ENCODE measurements around the gene TSNAXIP1.

The TSNAXIP1 gene

DNA sequence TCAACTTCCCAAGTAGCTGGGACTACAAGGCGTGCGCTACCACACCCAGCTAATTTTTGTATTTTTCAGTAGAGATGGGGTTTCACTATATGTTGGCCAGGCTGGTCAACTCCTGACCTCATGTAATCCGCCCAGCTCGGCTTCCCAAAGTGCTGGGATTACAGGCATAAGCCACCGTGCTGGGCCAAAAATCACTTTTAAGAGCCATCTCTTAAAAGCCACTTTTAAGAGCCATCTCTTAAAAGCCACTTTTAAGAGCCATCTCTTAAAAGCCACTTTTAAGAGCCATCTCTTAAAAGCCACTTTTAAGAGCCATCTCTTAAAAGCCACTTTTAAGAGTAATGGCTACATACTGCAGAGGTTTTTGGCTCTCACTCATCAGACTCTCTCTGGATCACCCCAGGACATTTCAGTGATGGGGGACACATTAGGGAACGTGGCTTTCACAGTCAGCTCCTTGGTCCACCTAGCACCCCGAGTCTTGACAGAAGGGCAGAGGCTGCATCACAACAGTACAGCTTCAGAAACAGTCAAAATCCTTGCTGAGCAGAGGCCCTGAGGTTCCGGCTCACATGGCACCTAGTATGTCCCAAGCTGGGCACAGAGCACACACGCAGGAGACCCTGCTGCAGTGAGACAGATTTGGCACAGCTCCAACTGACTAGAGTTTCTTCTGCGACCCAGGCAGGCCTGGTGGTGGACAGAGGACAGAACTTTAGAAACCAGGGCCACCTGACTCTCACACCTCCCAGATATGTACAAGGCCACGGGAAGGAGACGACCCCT is 23.9 kb upstream of the TSNAXIP1 start:
- no peak for DNase-seq (ENCODE audit: low read depth)

DNA sequence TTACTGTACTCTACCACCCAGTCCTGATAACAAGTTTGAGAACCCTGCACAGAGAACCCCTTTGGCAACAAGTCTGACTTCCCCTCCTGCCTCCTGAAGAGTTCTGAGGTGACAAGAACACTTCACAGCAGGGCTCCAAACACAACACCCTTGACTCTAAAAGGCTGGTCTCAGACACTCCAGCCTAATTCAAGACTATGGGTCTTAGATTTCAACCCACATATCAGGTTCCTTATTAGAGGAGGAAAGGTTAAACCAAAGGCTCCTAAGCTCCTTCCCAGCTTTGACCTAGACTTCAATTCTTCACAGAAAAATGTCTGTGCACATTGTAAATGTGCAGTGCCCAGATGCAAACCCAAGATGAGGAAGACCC is 23.4 kb upstream of the TSNAXIP1 start:
- DNase-seq (ENCODE audit: low read depth), result no peak

DNA sequence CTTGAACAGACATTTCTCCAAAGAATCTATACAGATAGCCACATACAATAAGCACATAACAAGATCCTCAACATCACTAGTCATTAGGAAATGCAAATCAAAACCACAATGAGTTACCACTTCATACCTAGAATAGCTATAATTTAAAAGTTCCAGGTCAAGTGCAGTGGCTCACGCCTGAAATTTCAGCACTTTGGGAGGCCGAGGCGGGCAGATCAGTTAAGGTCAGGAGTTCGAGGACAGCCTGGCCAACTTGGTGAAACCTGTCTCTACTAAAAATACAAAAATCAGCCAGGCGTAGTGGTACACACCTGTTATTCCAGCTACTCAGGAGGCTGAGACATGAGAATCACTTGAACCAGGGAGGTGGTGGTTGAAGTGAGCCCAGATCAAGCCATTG is 20.2 kb upstream of the TSNAXIP1 start:
- no peak for DNase-seq (ENCODE audit: low read depth)

DNA sequence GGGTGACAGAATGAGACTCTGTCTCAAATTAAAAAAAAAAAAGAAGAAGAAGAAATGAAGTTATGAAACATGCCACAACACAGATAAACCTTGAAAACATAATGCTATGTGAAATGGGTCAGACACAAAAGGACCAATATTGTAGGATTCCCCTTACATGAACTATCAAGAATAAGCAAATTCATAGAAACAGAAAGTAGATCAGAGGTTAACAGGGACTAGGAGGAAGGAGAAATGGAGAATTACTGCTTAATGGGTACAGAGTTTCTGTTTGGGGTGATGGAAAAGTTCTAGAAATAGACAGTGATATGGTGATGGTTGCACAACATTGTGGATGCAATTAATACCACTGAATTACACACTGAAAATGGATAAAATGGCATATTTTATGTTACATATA is 16.6 kb upstream of the TSNAXIP1 start:
- no peak for DNase-seq (ENCODE audit: low read depth)

DNA sequence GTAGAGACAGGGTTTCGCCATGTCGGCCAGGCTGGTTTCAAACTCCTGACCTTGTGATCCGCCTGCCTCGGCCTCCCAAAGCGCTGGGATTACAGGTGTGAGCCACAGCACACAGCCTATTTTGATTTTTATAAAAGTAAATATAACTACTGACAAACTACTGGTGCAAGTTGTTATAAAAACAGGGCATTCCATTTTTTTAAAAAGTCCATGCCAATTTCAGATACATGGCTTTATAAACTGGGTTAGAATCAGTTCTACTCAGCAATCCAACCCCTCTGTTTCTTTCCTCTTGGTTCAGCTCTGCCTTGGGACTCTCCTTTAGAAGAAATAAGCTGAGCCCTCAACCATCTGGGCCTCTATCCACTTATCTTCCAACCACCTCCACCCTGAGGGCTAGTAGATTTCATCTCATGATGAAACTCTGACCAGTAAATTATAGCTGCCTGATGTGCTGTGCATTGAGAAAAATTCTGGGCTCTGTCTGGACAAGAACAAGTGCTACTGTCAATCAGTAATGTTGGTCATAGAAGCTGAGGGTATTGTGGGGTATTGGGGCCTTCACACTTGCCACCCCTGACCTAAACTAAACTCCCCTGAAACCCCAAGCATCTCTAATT is 10.5 kb upstream of the TSNAXIP1 start:
- no peak for DNase-seq (ENCODE audit: low read depth)

DNA sequence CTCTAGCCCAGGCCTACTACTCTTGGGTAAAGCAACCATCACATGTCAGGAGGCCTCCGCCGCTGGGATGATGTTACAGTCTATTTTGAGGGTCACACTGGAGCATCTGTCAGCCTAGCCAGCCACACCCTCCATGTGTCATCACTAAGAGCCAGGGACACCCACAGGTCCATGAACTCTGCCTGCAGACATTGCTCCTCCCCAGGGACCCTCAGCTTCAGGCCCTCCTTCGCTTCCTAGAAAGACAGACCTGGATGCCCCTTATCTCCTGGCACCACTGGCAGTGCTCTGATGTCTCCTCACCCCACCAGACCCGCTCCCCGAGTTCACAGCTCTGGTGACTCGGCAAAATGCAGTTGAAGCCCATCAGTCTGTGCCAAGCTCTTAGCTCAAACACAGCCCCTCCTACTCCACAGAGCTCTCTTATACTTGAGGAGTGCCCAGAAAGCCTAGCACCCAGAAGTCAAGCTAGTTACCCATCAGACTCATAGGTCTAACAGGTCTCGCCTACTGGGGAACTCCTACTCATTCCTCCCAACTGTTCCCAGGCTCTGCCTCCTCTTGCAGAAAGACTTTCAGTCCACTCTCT is 6.3 kb upstream of the TSNAXIP1 start:
- no peak for DNase-seq (ENCODE audit: low read depth)

DNA sequence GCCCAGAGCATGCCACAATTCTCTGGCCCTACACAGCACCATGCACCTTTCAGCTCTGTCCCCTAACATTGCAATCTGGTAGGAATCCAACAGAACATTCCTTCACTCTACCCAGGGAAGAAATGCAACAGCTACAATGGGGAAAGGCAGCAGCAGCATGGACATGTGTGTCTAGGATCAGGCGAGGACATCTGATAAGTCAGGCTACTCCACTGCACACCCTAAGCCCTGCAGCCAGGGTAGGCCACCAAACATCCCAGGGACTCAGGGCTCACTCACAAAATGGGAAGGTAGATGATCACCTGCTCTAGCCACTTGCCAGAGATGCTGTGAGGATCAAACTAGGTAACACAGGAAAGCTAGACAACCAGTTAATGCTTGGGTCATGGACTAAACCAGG is 5.4 kb upstream of the TSNAXIP1 start:
- no peak for DNase-seq (ENCODE audit: low read depth)

DNA sequence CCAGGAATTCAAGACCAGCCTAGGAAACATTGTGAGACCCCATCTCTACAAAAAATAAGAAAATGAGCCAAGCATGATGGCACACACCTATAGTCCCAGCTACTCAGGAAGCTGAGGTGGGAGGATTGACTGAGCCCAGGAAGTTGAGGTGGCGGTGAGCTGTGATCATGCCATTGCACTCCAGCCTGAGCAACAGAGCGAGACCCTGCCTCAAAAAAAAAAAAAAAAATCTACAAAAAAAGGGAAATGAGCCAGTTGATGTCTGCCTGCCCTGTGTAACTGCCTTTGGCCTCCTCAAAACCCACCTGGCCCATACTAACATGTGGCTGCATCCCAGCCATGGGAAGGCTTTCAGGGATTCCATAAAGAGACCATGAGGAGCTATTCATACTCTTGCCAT is 4.8 kb upstream of the TSNAXIP1 start:
- no peak for DNase-seq (ENCODE audit: low read depth)

DNA sequence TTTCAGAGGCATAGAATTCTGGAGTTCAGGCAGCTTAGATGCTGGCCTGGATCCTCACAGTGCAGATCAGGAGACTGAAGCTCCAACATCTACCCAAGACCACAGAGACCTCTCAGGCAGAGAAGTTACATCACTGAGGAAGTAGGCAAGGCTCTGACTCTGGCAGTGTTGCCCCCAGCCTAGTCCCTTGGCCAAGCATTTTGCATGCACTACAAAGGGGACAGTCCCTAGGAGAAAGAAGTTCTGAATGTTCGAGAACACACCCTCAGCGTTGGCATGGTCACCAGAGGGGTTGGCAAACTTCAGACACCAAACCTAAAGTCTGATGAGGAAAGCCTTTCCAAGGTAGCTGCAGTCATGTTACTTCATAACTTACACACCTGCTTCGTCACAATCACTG is 2.8 kb upstream of the TSNAXIP1 start:
- DNase-seq (ENCODE audit: low read depth), result no peak

DNA sequence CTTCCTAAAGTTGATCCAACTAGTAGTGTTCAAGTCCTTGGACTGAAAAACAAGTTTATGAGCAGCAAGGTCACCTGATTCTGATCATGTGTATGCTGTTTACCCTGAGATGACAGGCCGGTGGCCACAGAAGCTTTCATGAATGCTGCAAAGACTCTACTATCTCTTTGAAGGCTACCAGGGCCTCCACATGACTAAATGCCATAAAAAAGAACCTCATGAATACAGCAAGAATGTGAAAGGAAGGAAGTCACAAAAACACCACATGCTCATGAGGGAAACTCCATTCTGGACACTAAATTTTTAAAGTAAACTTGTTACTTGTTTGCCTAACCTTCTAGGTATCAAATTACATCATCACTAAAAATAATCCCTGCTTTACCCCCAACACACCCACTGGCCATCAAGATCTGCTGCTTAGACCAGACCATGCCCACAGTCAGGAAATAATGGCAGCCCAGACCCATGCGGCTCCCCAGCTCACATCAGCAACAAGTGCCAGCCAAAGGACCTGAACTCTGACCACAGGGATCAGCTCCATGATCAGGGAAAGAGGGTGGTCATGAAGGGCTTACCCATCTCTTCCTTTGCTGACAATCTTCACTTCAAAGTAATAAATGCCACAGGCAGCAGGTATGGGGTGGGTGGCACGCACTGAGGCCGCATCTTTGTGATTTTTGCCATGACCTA is 1.7 kb upstream of the TSNAXIP1 start:
- DNase-seq (ENCODE audit: low read depth), result no peak

DNA sequence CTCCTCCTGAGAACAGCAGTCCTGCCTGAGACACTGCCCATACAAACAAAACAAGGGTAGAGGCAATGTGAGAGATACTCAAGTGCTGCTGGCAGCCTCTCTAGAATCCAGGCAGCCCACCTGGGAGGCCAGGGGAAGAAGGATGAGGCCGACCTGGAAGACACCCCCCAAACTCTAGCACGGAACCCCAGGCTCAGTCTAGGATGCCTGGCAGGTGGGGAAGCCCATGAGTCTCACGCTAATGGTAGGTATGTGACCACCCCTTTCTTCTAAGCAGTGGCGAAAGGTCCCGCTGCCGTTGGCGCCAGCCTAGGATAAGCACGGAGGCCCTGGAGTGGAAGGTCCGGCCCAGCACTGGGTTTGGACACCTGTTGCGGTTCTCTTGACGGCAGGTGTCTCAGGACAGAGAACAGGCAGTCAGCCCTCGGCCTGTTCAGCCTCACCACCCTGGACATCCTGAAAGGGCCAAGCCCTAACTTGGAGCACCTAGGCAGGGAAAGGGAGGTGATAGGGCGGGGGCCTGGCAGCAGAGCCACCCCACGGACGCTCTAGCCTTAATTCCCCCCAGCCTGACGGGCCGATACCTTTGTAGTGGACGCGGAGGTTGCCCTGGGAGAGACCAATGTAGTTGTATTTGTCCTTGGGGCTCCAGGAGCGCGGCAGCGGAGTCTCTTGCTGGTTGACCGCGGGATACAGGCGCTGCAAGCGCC is 816 bp upstream of the TSNAXIP1 start:
- no peak for DNase-seq (ENCODE audit: low read depth)

DNA sequence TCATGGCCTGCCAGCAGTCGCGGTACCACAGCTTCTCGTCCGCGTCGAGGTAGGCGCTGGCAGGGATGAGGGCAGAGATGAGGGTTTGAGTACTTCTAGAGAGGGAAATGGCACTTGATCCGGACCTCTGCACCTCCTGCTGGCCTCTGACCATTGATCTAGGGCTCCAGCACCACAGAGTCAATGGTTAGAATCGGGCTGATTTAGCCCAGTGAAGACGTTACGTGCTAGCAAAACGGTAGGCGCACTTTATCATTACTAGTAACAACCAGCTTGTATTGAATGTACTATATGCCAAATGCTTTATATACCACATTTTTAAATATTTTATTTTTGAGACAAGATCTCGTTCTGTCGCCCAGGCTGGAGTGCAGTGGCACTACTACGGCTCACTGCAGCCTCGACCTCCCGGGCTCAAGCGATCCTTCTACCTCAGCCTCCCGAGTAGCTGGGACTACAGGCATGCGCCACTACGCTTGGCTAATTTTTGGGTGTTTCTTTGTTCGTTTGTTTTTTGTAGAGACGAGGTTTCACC is 526 bp downstream of the TSNAXIP1 start:
- no peak for DNase-seq (ENCODE audit: low read depth)

DNA sequence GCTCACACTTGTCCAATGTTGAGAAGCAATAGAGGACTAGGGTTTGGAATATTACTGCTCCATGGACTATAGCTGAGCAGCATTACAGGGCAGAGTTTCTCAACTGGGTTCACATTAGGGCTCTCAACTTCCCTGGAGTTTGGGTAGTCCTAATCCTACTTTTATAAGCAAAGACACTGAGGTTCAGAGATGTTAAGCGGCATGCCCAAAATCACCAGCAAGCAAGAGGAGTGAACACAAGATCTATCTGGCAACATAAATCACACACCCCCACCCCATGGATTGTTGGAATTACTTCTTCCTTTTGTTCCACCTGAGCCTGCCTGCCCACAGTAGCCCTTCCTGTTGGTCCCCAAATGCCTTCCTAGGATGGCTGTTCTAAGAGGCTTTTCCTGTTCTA is 5.2 kb downstream of the TSNAXIP1 start:
- no peak for DNase-seq (ENCODE audit: low read depth)

DNA sequence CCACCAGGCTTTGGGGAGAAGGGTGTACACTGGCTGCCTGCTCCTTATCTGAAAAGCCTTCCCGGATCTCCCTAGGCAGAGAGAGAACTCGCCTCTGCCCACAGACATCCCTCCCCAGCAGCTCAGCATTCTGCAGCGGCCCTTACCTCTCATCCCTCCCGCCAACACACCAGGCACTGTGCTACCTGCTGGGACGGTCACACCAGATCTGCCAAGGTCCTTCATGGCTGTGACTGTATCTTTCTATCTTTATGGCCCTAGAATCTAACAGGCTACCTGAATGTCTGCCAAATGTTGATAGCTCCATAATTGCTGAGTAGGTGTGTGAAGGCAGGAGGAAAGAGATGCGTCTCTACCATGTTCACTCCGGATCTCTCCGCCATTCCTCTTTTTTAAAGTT is 7.9 kb downstream of the TSNAXIP1 start:
- no peak for DNase-seq (ENCODE audit: low read depth)

DNA sequence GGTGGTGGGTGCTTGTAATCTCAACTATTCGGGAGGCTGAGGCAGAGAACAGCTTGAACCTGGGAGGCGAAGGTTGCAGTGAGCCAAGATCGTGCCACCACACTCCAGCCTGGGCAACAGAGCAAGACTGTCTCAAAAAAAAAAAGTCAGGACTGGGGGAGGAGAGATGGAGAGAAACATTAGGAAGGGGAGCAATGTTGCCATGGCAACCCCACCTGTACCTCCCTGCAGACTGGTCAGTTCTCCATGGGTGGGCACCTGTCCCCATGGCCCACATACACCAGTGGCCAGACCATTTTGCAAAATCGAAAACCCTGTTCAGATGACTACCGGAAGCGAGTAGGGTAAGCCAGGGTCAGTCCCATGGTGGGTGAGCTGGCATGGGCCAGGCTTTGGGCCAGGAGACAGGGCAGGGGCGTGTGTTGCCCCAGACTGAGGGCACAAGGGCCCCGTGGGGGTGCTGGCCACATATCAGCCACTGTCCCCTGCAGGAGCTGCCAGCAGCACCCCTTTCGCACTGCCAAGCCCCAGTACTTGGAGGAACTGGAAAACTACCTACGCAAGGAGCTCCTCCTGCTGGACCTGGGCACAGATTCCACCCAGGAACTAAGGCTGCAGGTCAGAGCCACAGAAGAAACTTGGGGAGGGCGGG is 14.0 kb downstream of the TSNAXIP1 start:
- DNase-seq (ENCODE audit: low read depth), result no peak

DNA sequence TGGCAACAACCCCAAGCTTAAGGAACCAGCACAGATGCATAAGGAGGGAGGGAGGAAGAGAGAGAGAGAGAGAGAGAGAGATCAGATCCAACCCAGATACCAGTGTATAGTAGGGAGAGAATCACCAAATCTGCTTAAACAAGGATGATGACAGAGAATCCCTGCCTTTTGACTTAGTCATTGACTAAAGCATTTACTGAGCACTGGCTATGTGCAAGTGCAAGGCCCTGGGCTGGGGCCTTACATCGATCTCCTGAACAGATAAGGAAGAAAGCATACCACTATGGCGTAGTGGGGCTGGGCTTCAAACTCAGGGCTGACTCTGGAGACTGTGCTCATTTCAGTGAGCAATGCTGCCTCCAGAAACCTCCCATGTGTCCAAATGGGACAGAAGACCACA is 15.8 kb downstream of the TSNAXIP1 start:
- DNase-seq (ENCODE audit: low read depth), result no peak

DNA sequence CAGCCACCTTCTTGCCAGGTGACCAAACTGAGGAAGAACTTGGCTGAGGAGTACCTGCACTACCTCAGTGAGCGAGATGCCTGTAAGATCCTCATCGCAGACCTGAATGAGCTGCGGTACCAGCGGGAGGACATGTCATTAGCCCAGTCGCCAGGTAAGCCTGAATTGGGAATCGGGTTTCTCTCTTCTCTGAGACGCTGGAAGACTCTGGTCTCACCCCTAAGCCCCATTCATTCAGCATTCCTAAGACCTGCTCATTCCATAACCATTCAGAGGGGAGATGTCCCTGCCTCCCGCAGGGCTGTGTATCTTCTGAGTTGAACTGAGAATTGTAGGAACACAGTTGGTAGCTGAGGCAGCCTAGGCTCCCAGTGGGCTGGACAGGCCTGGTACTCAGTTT is 18.4 kb downstream of the TSNAXIP1 start:
- DNase-seq (ENCODE audit: low read depth), result no peak

DNA sequence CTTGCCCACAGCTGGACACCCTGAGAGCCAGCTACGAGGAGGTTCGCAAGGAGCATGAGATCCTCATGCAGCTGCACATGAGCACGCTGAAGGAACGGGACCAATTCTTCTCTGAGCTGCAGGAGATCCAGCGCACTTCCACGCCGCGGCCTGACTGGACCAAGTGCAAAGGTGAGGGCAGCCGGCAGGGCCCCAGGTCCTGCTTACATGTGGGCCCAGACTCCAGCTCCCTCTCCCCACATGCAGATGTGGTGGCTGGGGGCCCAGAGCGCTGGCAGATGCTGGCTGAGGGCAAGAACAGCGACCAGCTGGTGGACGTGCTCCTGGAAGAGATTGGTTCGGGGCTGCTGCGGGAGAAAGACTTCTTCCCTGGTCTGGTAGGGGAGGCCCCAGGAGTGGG is 19.2 kb downstream of the TSNAXIP1 start:
- no peak for DNase-seq (ENCODE audit: low read depth)

DNA sequence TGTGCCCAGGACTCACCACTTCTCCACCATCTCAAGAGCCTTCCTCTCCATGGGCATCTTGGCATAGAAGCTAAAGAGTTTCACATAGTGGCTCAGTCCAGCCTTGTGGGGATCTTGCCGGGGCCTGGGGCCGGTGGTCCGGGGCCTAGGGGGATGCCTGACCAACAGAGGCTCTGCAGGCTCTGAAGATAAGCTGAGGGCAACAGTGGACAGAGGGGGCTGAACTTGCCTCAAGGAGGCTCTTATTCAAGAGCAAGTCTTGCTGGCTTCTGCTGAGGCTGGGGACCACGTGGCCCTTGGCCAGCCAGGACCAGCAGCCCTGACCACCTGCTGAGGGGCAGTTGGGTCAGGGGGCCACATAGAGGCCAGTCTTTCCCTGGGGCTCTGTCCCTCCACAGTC is 22.0 kb downstream of the TSNAXIP1 start:
- no peak for DNase-seq (ENCODE audit: low read depth)

DNA sequence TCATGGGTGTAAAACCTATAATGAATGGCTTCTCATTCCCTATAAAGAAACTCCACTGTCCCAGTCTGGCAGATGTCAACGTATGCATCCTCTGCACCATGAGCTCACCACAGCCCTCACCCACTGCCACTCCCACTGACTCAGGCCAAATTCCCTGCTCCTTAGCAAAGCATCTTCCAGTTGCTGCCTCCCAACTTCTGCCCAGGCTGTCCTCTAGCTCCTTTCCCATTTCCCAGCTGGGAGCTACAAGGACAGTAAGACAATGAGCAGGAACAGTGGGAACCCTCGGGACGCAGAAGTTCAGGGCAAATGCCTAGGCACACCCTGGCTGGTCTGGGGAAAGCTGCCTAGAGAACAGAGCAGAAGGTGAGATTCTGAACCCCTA is 26.3 kb downstream of the TSNAXIP1 start:
- no peak for DNase-seq (ENCODE audit: low read depth)

DNA sequence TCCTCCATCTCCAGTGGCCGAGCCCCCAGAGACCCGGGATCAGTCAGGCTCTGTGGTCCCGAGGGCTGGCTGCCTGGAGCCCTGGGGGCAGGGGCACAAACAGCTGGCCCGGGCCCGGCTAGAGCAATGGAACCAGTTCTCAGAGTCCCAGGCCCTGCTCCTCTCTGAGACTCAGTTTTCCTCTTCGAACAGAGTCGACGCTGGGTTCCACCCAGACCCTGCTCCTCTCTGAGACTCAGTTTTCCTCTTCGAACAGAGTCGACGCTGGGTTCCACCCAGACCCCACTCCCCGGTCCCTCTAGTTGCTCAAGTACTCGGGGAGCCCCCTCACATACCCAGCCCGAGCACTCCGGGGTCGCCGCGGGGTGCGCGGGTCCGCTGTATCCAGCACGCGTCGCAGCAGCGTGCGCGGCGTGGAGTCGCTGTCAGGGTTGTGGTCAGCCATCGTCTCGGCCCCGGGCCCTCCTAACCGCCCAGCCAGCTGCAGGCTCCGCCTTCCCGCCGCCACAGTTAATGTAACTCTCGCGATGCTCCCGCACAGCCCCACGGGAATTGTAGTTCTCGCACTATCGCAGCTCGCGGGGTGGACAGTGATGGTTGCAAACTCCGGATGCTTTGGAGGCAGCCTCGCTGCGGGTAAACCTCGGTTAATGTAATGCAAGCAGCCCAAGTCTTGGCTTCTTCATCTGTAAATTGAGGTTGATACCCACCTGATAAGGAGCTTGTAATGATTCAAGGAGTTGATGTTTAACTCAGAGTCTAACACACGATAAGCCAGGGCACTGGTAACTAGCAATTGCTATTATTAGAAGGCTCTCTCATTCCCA is 26.9 kb downstream of the TSNAXIP1 start:
- peak; percentile 89 for DNase-seq (ENCODE audit: low read depth)
